OCI-LY1 (cell line): ENCODE data around the gene GNAS-AS1.

Experiments used
- H2AFZ ChIP-seq: fragments of 200-600 bp; sonication (generic), shearing (Covaris generic); 2 replicates; pipeline ENCODE4 v1.6.0; 2014; ENCODE audit warnings: antibody characterized with exemption, mild to moderate bottlenecking, low read length
- H3F3A ChIP-seq: fragments of 200-600 bp; sonication (generic), shearing (Covaris generic); 2 replicates; pipeline ENCODE4 v1.6.0; 2014; ENCODE audit warnings: mild to moderate bottlenecking, antibody characterized with exemption, low read length, moderate library complexity; ENCODE audit not compliant: insufficient read depth
- H3K27ac ChIP-seq: fragments of 200-600 bp; sonication (generic); 2 replicates; pipeline ENCODE4 v1.5.1; 2014; ENCODE audit warnings: low read length, mixed run types, mild to moderate bottlenecking, low read depth; ENCODE audit not compliant: poor library complexity, severe bottlenecking
- H3K27me3 ChIP-seq: fragments of 200-600 bp; sonication (generic); 2 replicates; pipeline ENCODE4 v1.6.0; 2014; ENCODE audit warnings: antibody characterized with exemption, mild to moderate bottlenecking, low read length, moderate library complexity; ENCODE audit not compliant: insufficient read depth
- H3K36me3 ChIP-seq: fragments of 200-600 bp; sonication (generic); 2 replicates; pipeline ENCODE4 v1.6.1; 2014; ENCODE audit warnings: mild to moderate bottlenecking, antibody characterized with exemption, low read length, moderate library complexity, mixed read lengths; ENCODE audit not compliant: insufficient read depth
- H3K4me1 ChIP-seq: fragments of 200-600 bp; sonication (generic); 2 replicates; pipeline ENCODE4 v1.5.1; 2014; ENCODE audit warnings: mild to moderate bottlenecking, low read length, moderate library complexity; ENCODE audit not compliant: insufficient read depth, severe bottlenecking
- H3K4me2 ChIP-seq: fragments of 200-600 bp; sonication (generic), shearing (Covaris generic); 2 replicates; pipeline ENCODE4 v1.6.1; 2014; ENCODE audit warnings: low read length
- H3K4me3 ChIP-seq: fragments of 200-600 bp; sonication (generic); 2 replicates; pipeline ENCODE4 v1.5.1; 2014; ENCODE audit warnings: low read length, low read depth, mild to moderate bottlenecking, mixed read lengths; ENCODE audit not compliant: poor library complexity, severe bottlenecking
- H3K79me2 ChIP-seq: fragments of 200-600 bp; shearing (Covaris generic); 2 replicates; pipeline ENCODE4 v1.6.1; 2016; ENCODE audit warnings: mixed run types, low read length, mixed read lengths; ENCODE audit not compliant: insufficient read depth
- H3K9ac ChIP-seq: fragments of 200-600 bp; sonication (generic), shearing (Covaris generic); 2 replicates; pipeline ENCODE4 v1.6.1; 2014; ENCODE audit warnings: mild to moderate bottlenecking, low read length, mixed read lengths
- H3K9me2 ChIP-seq: fragments of 200-600 bp; sonication (generic), shearing (Covaris generic); 2 replicates; pipeline ENCODE4 v1.6.1; 2014; ENCODE audit warnings: low read depth, mild to moderate bottlenecking, low read length, mixed read lengths
- H3K9me3 ChIP-seq: fragments of 200-600 bp; shearing (Covaris generic); 2 replicates; pipeline ENCODE4 v1.6.1; 2014; ENCODE audit warnings: low read length, mixed read lengths
- H4K20me1 ChIP-seq: fragments of 200-600 bp; sonication (generic), shearing (Covaris generic); 2 replicates; pipeline ENCODE4 v1.6.0; 2016; ENCODE audit warnings: mild to moderate bottlenecking, low read length; ENCODE audit not compliant: insufficient read depth
- CTCF ChIP-seq: fragments of 200-600 bp; sonication (generic), shearing (Covaris generic); IDR thresholded peaks from 2 replicates; pipeline ENCODE4 v1.5.1; 2017; ENCODE audit warnings: mild to moderate bottlenecking, antibody characterized with exemption, low read length, moderate library complexity, mixed read lengths
- EZH2 ChIP-seq: fragments of 200-600 bp; sonication (generic), shearing (Covaris generic); IDR thresholded peaks from 2 replicates; pipeline ENCODE4 v1.8.0; 2017; ENCODE audit warnings: borderline replicate concordance, mixed run types, mild to moderate bottlenecking, antibody characterized with exemption, low read length, moderate library complexity, mixed read lengths

Gene GNAS-AS1

DNA sequence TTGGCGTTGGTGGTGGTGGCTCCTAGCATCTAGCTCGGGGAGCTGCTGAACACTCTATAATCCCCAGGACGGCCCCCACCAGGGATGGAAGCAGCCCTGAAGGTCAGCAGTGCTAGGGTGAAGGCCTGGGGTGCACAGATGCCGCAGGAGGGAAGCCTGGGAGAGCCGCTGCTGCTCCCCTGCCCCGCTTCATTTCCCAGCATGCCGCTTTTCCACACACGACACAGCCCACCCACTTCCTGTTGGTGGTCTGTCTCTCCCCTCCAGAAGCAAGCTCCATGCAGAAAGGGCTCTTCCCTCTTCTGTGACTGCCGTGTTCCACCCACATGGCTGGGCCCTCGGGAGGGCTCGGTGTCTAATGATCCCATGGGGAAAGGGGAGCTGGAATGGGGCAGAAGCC is 35.3 kb downstream of the GNAS-AS1 start:
- H3K4me3 ChIP-seq: no peak overlapping the region
- H3K9me2 ChIP-seq: no peaks in the 10 kb centered on the region
- H3K4me2 ChIP-seq: no peak overlapping the region
- no peak for TF ChIP-seq EZH2
- TF ChIP-seq CTCF: no peak
- no peaks in the 10 kb centered on the region for H3K9me3 ChIP-seq
- no peak overlapping the region for H3K9ac ChIP-seq
- no peaks in the 10 kb centered on the region for H3K27me3 ChIP-seq
- H2AFZ ChIP-seq: no peak overlapping the region
- peaks cover 4% of the 10 kb centered on the region; the same call in 1 of the 2 replicates for H3K36me3 ChIP-seq
- no peaks in the 10 kb centered on the region for H4K20me1 ChIP-seq
- no peaks in the 10 kb centered on the region for H3K4me1 ChIP-seq
- H3K27ac ChIP-seq: no peak overlapping the region
- no peaks in the 10 kb centered on the region for H3K79me2 ChIP-seq
- no peaks in the 10 kb centered on the region for H3F3A ChIP-seq

GRCh38 chr20:58813369-58813768 is 37.3 kb downstream of the GNAS-AS1 start:
- Histone ChIP-seq H3K9me2 (no peaks in the 10 kb centered on the region), H4K20me1 (no peaks in the 10 kb centered on the region), H3K36me3 (no peaks in the 10 kb centered on the region), H3K27ac (no peak overlapping the region), H3K27me3 (no peaks in the 10 kb centered on the region), H3K79me2 (no peaks in the 10 kb centered on the region), H3K4me3 (no peak overlapping the region), H3K9ac (no peak overlapping the region), H3K4me1 (no peaks in the 10 kb centered on the region), H3K9me3 (no peaks in the 10 kb centered on the region), H3K4me2 (no peak overlapping the region), H2AFZ (no peak overlapping the region), H3F3A (no peaks in the 10 kb centered on the region)
- no peak for TF ChIP-seq EZH2
- TF ChIP-seq CTCF: no peak

DNA sequence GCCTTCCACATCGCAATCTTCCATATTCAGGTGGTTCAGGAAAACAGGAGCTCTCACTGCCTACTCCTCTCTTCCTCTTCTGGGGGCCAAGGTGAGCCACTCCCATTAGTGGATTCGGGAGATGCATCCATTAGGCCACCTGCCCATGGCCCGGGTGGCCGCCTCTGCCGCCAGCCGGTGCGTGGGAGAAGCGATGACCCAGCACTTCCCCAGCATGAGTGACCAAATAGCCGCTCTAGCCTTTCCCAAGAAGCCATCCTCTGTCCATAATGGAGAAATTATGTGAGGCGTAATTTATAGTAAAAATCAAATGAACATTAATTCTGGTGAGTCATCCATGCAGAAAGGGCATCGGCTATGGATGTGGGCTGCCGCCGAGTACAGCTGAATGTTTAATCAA is 39.4 kb downstream of the GNAS-AS1 start:
- Histone ChIP-seq H3K9me2 (no peaks in the 10 kb centered on the region), H3K36me3 (no peaks in the 10 kb centered on the region), H3K9ac (no peak overlapping the region), H4K20me1 (no peaks in the 10 kb centered on the region), H2AFZ (no peak overlapping the region), H3K4me2 (no peak overlapping the region), H3K4me3 (no peak overlapping the region), H3K9me3 (no peaks in the 10 kb centered on the region), H3F3A (no peaks in the 10 kb centered on the region), H3K27ac (no peak overlapping the region), H3K27me3 (no peaks in the 10 kb centered on the region), H3K4me1 (no peaks in the 10 kb centered on the region), H3K79me2 (no peaks in the 10 kb centered on the region)
- no peak for TF ChIP-seq EZH2
- no peak for TF ChIP-seq CTCF
